PC-9 (cell line): ENCODE measurements around the gene SIAH3. TPM values are rescaled to one million over a fixed set of nuclear protein-coding genes. Genes with fewer than 3 reads are reported as not detected.

Source experiments
- BruUV-seq: library from RNA; stranded (reverse); fragments of 400-500 nt; replicated peaks from 2 replicates; lab custom pipeline; 2021; lab: Mats Ljungman, UMichigan
- CTCF ChIA-PET: fragments of 300-600 bp; sonication (Branson Sonifier 250); formaldehyde crosslinking; loops from one replicate; lab custom pipeline; 2022; ENCODE audit warnings: antibody characterized with exemption; lab: Charles Lee
- POLR2A ChIA-PET: fragments of 300-600 bp; sonication (Branson Sonifier 250); formaldehyde crosslinking; loops from one replicate; lab custom pipeline; 2022; ENCODE audit warnings: antibody characterized with exemption; ENCODE audit not compliant: unreplicated experiment; lab: Charles Lee
- DNase-seq, 2 experiments: peaks; one replicate each; pipeline versions ENCODE4 v3.0.0 to v3.0.0-alpha.2; 2015 to 2022; ENCODE audit warnings: mixed read lengths in 1 of 2
- H2AFZ ChIP-seq: fragments of 200-600 bp; sonication (generic); 2 replicates; pipeline ENCODE4 v1.8.1; 2017; ENCODE audit warnings: antibody characterized with exemption
- H3F3A ChIP-seq: fragments of 200-600 bp; sonication (generic); 2 replicates; pipeline ENCODE4 v1.8.1; 2017; ENCODE audit warnings: antibody characterized with exemption, mild to moderate bottlenecking, low read depth; ENCODE audit not compliant: insufficient read depth
- H3K27ac ChIP-seq: fragments of 200-600 bp; sonication (generic); 2 replicates; pipeline ENCODE4 v1.6.1; 2016; ENCODE audit warnings: mixed run types
- H3K27me3 ChIP-seq: fragments of 200-600 bp; sonication (generic); 2 replicates; pipeline ENCODE4 v1.6.1; 2016; ENCODE audit warnings: low read depth, mixed run types; ENCODE audit not compliant: insufficient read depth
- H3K36me3 ChIP-seq: fragments of 200-600 bp; sonication (generic); 2 replicates; pipeline ENCODE4 v1.6.1; 2016; ENCODE audit warnings: low read depth, mixed run types
- H3K4me1 ChIP-seq: fragments of 200-600 bp; sonication (generic); replicated peaks from 2 replicates; pipeline ENCODE4 v1.6.1; 2016; ENCODE audit warnings: mixed run types; ENCODE audit not compliant: insufficient read depth
- H3K4me2 ChIP-seq: fragments of 200-600 bp; sonication (generic); 2 replicates; pipeline ENCODE4 v1.6.1; 2017; ENCODE audit warnings: mixed run types
- H3K4me3 ChIP-seq: fragments of 200-600 bp; sonication (generic); 2 replicates; pipeline ENCODE4 v1.6.1; 2016; ENCODE audit warnings: mixed run types
- H3K79me2 ChIP-seq: fragments of 200-600 bp; sonication (generic); 2 replicates; pipeline ENCODE4 v1.6.1; 2017; ENCODE audit warnings: low read depth, mixed run types
- H3K9me2 ChIP-seq: fragments of 200-600 bp; sonication (generic); 2 replicates; pipeline ENCODE4 v1.8.1; 2017; ENCODE audit warnings: mild to moderate bottlenecking; ENCODE audit not compliant: insufficient read depth
- H3K9me3 ChIP-seq: fragments of 200-600 bp; sonication (generic); 2 replicates; pipeline ENCODE4 v1.8.1; 2016; ENCODE audit warnings: low read depth; ENCODE audit not compliant: insufficient read depth
- H4K20me1 ChIP-seq: fragments of 200-600 bp; sonication (generic); 2 replicates; pipeline ENCODE4 v1.8.1; 2017; ENCODE audit not compliant: insufficient read depth
- EZH2 ChIP-seq: fragments of 200-600 bp; sonication (generic); IDR thresholded peaks from 2 replicates; pipeline ENCODE4 v1.8.0; 2017; ENCODE audit warnings: antibody characterized with exemption, low read depth
- intact Hi-C: fragments of 100-400 bp; cut with micrococcal nuclease; formaldehyde crosslinking; loops from one replicate; pipeline ENCODE4 v1.10.0; 2022; ENCODE audit not compliant: unreplicated experiment
- total RNA-seq: library from RNA; stranded (reverse); gene quantifications from 2 replicates; pipeline ENCODE4 v1.2.3, GENCODE V29; 2021
- TF ChIP-seq, protein P1 (sequence below): fragments of 200-600 bp; sonication (generic); conservative IDR thresholded peaks from 2 replicates; pipeline ENCODE4 v1.6.1; 2017; ENCODE audit warnings: mixed run types, antibody characterized with exemption, mild to moderate bottlenecking, moderate library complexity

SIAH3 gene
- total RNA-seq, 1 experiment from 2014 or later, result not detected

DNA sequence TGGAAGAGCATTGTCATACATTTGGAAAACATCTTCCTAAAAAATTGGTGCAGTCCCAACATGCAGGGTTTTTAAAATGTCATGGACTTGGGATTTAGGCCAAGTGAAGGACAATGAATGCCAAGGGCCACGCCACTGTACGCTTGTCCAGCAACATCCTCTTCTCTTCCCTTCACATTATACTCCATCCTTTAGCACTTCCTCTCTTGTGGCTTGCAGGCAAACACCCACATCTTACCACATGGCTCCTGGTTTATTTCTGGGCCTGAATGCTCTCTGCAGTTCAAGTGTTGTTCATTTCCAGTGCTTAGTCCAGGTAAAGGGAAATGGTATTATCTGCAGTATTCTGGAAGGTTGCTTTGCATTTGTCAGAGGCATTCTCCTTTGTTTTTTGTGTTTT is 104.5 kb downstream of the SIAH3 start:
- ChIA-PET POLR2A (no interaction called here), CTCF (no interaction called here)
- Histone ChIP-seq H3K27ac (no peak overlapping the region), H3K9me2 (no peaks in the 10 kb centered on the region), H3K36me3 (no peaks in the 10 kb centered on the region), H3F3A (no peaks in the 10 kb centered on the region), H2AFZ (no peak overlapping the region), H3K4me3 (no peak overlapping the region), H4K20me1 (no peaks in the 10 kb centered on the region), H3K9me3 (no peaks in the 10 kb centered on the region), H3K79me2 (no peaks in the 10 kb centered on the region), H3K27me3 (peaks cover 65% of the 10 kb centered on the region), H3K4me1 (no peaks in the 10 kb centered on the region), H3K4me2 (no peak overlapping the region)
- no peak for DNase-seq
- intact Hi-C loops, result no loop called here
- TF ChIP-seq, protein P1, sequence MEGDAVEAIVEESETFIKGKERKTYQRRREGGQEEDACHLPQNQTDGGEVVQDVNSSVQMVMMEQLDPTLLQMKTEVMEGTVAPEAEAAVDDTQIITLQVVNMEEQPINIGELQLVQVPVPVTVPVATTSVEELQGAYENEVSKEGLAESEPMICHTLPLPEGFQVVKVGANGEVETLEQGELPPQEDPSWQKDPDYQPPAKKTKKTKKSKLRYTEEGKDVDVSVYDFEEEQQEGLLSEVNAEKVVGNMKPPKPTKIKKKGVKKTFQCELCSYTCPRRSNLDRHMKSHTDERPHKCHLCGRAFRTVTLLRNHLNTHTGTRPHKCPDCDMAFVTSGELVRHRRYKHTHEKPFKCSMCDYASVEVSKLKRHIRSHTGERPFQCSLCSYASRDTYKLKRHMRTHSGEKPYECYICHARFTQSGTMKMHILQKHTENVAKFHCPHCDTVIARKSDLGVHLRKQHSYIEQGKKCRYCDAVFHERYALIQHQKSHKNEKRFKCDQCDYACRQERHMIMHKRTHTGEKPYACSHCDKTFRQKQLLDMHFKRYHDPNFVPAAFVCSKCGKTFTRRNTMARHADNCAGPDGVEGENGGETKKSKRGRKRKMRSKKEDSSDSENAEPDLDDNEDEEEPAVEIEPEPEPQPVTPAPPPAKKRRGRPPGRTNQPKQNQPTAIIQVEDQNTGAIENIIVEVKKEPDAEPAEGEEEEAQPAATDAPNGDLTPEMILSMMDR, result no peak
- TF ChIP-seq EZH2, result no peak
- no TSS peak for BruUV-seq

DNA sequence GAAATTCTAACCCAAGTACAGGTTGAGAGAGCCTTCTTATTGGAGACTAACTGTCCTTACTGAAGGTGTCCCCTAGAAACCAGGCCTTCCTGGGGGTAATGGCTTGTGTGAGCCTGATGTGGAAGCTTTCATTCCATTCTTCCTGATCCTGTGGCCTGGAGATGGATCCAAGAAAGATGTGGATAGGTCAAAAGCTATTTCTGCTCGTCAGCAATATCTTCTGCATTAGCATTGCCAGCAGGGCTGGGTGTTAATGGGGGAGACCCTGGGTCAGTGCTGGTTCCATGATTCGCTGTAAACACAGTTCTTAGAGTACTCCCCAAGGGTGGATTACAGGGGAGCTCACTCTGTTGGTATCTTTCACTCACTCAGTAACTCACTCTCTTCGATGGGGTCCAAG is 106.6 kb downstream of the SIAH3 start:
- Histone ChIP-seq H3K4me1 (no peaks in the 10 kb centered on the region), H2AFZ (no peak overlapping the region), H3K9me2 (no peaks in the 10 kb centered on the region), H3K4me2 (no peak overlapping the region), H3K36me3 (no peaks in the 10 kb centered on the region), H4K20me1 (no peaks in the 10 kb centered on the region), H3K79me2 (no peaks in the 10 kb centered on the region), H3K4me3 (no peak overlapping the region), H3K27me3 (peaks cover 73% of the 10 kb centered on the region), H3F3A (no peaks in the 10 kb centered on the region), H3K9me3 (no peaks in the 10 kb centered on the region), H3K27ac (no peak overlapping the region)
- no TSS peak for BruUV-seq
- ChIA-PET CTCF (no interaction called here), POLR2A (no interaction called here)
- TF ChIP-seq EZH2, result no peak
- TF ChIP-seq, protein P1, result no peak
- no peak for DNase-seq
- intact Hi-C loops, result no loop called here

DNA sequence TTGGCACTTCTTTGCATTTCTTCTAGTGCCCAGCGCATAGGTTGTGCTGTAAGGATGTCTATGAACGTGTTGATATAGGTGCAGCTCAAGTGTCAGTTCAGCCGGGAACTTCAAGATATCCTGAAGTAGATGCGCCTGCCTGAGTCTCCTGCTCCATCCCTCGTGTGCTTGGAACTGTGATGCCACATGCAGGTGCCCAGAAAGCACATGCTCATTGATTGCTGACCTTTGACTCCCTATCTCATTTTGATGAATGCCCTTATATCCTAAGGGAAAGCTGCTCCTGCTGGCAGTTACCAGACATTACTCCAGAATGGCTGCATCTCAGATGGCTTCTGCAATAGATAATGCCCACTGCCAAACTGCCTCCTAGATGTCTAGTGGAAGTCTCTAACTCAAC is 108.6 kb downstream of the SIAH3 start:
- Histone ChIP-seq H3K4me1 (no peaks in the 10 kb centered on the region), H3K9me3 (no peaks in the 10 kb centered on the region), H3K9me2 (no peaks in the 10 kb centered on the region), H3K4me3 (no peak overlapping the region), H3K27ac (no peak overlapping the region), H3K27me3 (peaks cover 63% of the 10 kb centered on the region), H2AFZ (no peak overlapping the region), H3K79me2 (no peaks in the 10 kb centered on the region), H3K36me3 (no peaks in the 10 kb centered on the region), H4K20me1 (no peaks in the 10 kb centered on the region), H3K4me2 (no peak overlapping the region), H3F3A (no peaks in the 10 kb centered on the region)
- DNase-seq, result no peak
- ChIA-PET CTCF (no interaction called here), POLR2A (no interaction called here)
- intact Hi-C loops, result no loop called here
- TF ChIP-seq, protein P1, result no peak
- no peak for TF ChIP-seq EZH2
- no TSS peak for BruUV-seq
